ENCODE measurements around the gene DPP6.
"Not testable (repeated sequence)": the region's sequence is repeated elsewhere in the genome, so short reads cannot be mapped to it uniquely, and the experiment has no call there.

DNA sequence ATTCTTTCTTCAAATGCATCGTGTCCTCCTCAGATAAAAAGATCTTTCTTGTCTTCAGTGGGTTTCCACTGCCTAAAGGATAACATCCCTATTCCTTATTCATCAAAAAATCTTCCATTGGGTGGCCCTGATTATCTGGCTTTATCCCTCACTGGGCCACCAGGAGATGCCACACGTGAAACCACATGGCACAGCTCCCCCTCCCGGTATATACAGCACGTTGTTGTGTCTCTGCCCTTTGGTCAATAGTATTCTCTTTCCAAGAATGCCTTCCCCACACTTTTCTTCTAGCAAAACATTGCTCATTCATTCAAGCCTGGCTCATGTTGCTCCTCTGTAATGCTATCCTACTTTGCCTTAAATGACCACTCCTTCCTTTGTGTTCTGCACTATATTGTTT, 80.4 kb downstream of the DPP6 start:
- TF ChIP-seq SPI1, POLR2AphosphoS5 (IDR thresholded peaks at IDR 0.05; ENCODE audit: low read depth, low read length): not testable (repeated sequence)
